Epithelial cell of prostate (primary cell): ENCODE measurements around the gene SH3D19.
"Not testable (repeated sequence)": the region's sequence is repeated elsewhere in the genome, so short reads cannot be mapped to it uniquely, and the experiment has no call there.

ENCODE experiments used
- DNase-seq: peaks from one replicate; pipeline ENCODE4 v3.0.0-alpha.2; 2011; ENCODE audit warnings: low read depth, low spot score
- H3K27ac ChIP-seq: fragments of 450-650 bp; 2 replicates; pipeline ENCODE4 v1.5.1; 2017; ENCODE audit warnings: mild to moderate bottlenecking

The SH3D19 gene

GRCh38 chr4:151324124-151324751 lies 1.2 kb downstream of the SH3D19 start:
- peak overlapping the region; percentile 91 for H3K27ac ChIP-seq
- no peak for DNase-seq

GRCh38 chr4:151323667-151324066 lies 1.7 kb downstream of the SH3D19 start:
- H3K27ac ChIP-seq = peak overlapping the region; percentile 91
- no peak for DNase-seq

GRCh38 chr4:151322570-151322969 lies 2.8 kb downstream of the SH3D19 start:
- no peak for DNase-seq
- H3K27ac ChIP-seq = peak overlapping the region; percentile 91

- peak overlapping the region; percentile 91 for H3K27ac ChIP-seq
- not testable (repeated sequence) for DNase-seq
Observed at GRCh38 chr4:151322161-151322560, 3.2 kb downstream of the SH3D19 start.

- no peak overlapping the region for H3K27ac ChIP-seq
- no peak for DNase-seq
Observed at GRCh38 chr4:151321586-151321985, 3.8 kb downstream of the SH3D19 start.

- no peak for DNase-seq
- H3K27ac ChIP-seq = no peak overlapping the region
Observed at GRCh38 chr4:151319490-151319889, 5.9 kb downstream of the SH3D19 start.

- no peak for DNase-seq
- H3K27ac ChIP-seq = no peak overlapping the region
Observed at GRCh38 chr4:151318307-151319006, 6.9 kb downstream of the SH3D19 start.

GRCh38 chr4:151316645-151317044 lies 8.8 kb downstream of the SH3D19 start:
- DNase-seq = no peak
- H3K27ac ChIP-seq = no peak overlapping the region

- H3K27ac ChIP-seq = peak overlapping the region; percentile 64
- no peak for DNase-seq
Observed at GRCh38 chr4:151315212-151315886, 10.1 kb downstream of the SH3D19 start.

- no peak for DNase-seq
Observed at GRCh38 chr4:151314479-151314878, 10.9 kb downstream of the SH3D19 start.

GRCh38 chr4:151314010-151314355 lies 11.4 kb downstream of the SH3D19 start:
- no peak overlapping the region for H3K27ac ChIP-seq
- no peak for DNase-seq

More at GRCh38 chr4:151314479-151314878, 10.9 kb downstream of the SH3D19 start:
- H3K27ac ChIP-seq = peak overlapping the region; percentile 64

- DNase-seq = no peak
- no peak overlapping the region for H3K27ac ChIP-seq
Observed at GRCh38 chr4:151313306-151314009, 11.9 kb downstream of the SH3D19 start.

GRCh38 chr4:151310124-151310728 lies 15.2 kb downstream of the SH3D19 start:
- no peak overlapping the region for H3K27ac ChIP-seq
- no peak for DNase-seq

- DNase-seq = peak; percentile 24
- H3K27ac ChIP-seq = no peak overlapping the region
Observed at GRCh38 chr4:151304755-151305154, 20.6 kb downstream of the SH3D19 start.

- no peak for DNase-seq
- H3K27ac ChIP-seq = no peak overlapping the region
Observed at GRCh38 chr4:151304226-151304625, 21.2 kb downstream of the SH3D19 start.

- no peak for DNase-seq
Observed at GRCh38 chr4:151302432-151302831, 23.0 kb downstream of the SH3D19 start.

GRCh38 chr4:151297170-151297569 lies 28.2 kb downstream of the SH3D19 start:
- no peak for DNase-seq
- H3K27ac ChIP-seq = no peak overlapping the region

More at GRCh38 chr4:151302432-151302831, 23.0 kb downstream of the SH3D19 start:
- H3K27ac ChIP-seq = no peak overlapping the region

- no peak overlapping the region for H3K27ac ChIP-seq
- no peak for DNase-seq
Observed at GRCh38 chr4:151296227-151296626, 29.2 kb downstream of the SH3D19 start.

- DNase-seq = no peak
- H3K27ac ChIP-seq = peak overlapping the region; percentile 26
Observed at GRCh38 chr4:151294833-151295496, 30.4 kb downstream of the SH3D19 start.

GRCh38 chr4:151292038-151292437 lies 33.4 kb downstream of the SH3D19 start:
- no peak for DNase-seq
- H3K27ac ChIP-seq = peak overlapping the region; percentile 57
